HCT116 (cell line): Measurements from ENCODE around the gene IFT122.

Source experiments
- CEBPB ChIP-seq: IDR thresholded peaks from 2 replicates; pipeline ENCODE4 v1.6.1; 2012; ENCODE audit warnings: low read depth
- EZH2 ChIP-seq: fragments of 200-600 bp; sonication (generic); IDR thresholded peaks from 2 replicates; pipeline ENCODE4 v1.6.1; 2017; ENCODE audit warnings: antibody characterized with exemption, mixed run types
- EZH2phosphoT487 ChIP-seq: fragments of 200-600 bp; IDR thresholded peaks from 2 replicates; pipeline ENCODE4 v1.6.1; 2018; ENCODE audit warnings: antibody characterized with exemption, borderline replicate concordance
- JUND ChIP-seq: IDR thresholded peaks from 2 replicates; pipeline ENCODE4 v1.6.1; 2012
- POLR2A ChIP-seq: IDR thresholded peaks from 2 replicates; pipeline ENCODE4 v1.7.0; 2011; ENCODE audit warnings: borderline replicate concordance; ENCODE audit not compliant: insufficient read depth, insufficient read length; ENCODE audit errors: extremely low read depth
- POLR2AphosphoS5 ChIP-seq: IDR thresholded peaks from 2 replicates; pipeline ENCODE4 v1.6.1; 2011; ENCODE audit warnings: mild to moderate bottlenecking, low read depth, low read length, moderate library complexity
- RAD21 ChIP-seq: IDR thresholded peaks from 2 replicates; pipeline ENCODE4 v1.6.1; 2012; ENCODE audit warnings: low read depth, mild to moderate bottlenecking
- REST ChIP-seq: IDR thresholded peaks from 2 replicates; pipeline ENCODE4 v1.6.1; 2012; ENCODE audit warnings: low read depth
- SIN3A ChIP-seq: IDR thresholded peaks from 2 replicates; pipeline ENCODE4 v1.6.1; 2012; ENCODE audit warnings: low read depth
- TCF7L2 ChIP-seq: IDR thresholded peaks from 2 replicates; pipeline ENCODE4 v1.7.0; 2011; ENCODE audit warnings: borderline replicate concordance, inconsistent platforms; ENCODE audit not compliant: insufficient read depth, insufficient read length; ENCODE audit errors: extremely low read depth
- ZFX ChIP-seq: fragments of 450-650 bp; IDR thresholded peaks from 2 replicates; pipeline ENCODE4 v1.6.1; 2017
- TF ChIP-seq, protein P1 (sequence below), 3 experiments: fragments of 200-600 bp in 1 of 3; sonication (generic) in 1 of 3; IDR thresholded peaks in 2 of 3; conservative IDR thresholded peaks in 1 of 3; 2 replicates each; pipeline ENCODE4 v1.5.1; 2012 to 2017; ENCODE audit warnings: low read depth in 2 of 3, low read length in 2 of 3, antibody characterized with exemption in 1 of 3, borderline replicate concordance in 1 of 3, control low read depth in 1 of 3, mild to moderate bottlenecking in 1 of 3, mixed read lengths in 1 of 3, mixed run types in 1 of 3, moderate library complexity in 1 of 3; ENCODE audit not compliant: insufficient read depth in 1 of 3
- TF ChIP-seq, protein P2 (sequence below): IDR thresholded peaks from 2 replicates; pipeline ENCODE4 v1.6.1; 2011; ENCODE audit warnings: mild to moderate bottlenecking, low read length, moderate library complexity; ENCODE audit not compliant: insufficient replicate concordance; ENCODE audit errors: extremely low read depth

- TF ChIP-seq ZFX (no peak), REST (no peak), RAD21 (no peak), TCF7L2 (no peak), POLR2A (no peak), EZH2phosphoT487 (no peak), EZH2 (no peak), SIN3A (no peak), JUND (no peak), POLR2AphosphoS5 (no peak), CEBPB (no peak)
- TF ChIP-seq, protein P1, sequence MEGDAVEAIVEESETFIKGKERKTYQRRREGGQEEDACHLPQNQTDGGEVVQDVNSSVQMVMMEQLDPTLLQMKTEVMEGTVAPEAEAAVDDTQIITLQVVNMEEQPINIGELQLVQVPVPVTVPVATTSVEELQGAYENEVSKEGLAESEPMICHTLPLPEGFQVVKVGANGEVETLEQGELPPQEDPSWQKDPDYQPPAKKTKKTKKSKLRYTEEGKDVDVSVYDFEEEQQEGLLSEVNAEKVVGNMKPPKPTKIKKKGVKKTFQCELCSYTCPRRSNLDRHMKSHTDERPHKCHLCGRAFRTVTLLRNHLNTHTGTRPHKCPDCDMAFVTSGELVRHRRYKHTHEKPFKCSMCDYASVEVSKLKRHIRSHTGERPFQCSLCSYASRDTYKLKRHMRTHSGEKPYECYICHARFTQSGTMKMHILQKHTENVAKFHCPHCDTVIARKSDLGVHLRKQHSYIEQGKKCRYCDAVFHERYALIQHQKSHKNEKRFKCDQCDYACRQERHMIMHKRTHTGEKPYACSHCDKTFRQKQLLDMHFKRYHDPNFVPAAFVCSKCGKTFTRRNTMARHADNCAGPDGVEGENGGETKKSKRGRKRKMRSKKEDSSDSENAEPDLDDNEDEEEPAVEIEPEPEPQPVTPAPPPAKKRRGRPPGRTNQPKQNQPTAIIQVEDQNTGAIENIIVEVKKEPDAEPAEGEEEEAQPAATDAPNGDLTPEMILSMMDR (IDR thresholded peaks at IDR 0.05 in 2 of 3, conservative IDR thresholded peaks at IDR 0.05 in 1 of 3; ENCODE audit: borderline replicate concordance in 1 of 3, insufficient read depth in 1 of 3, low read depth in 2 of 3, low read length in 2 of 3): no peak
- TF ChIP-seq, protein P2, sequence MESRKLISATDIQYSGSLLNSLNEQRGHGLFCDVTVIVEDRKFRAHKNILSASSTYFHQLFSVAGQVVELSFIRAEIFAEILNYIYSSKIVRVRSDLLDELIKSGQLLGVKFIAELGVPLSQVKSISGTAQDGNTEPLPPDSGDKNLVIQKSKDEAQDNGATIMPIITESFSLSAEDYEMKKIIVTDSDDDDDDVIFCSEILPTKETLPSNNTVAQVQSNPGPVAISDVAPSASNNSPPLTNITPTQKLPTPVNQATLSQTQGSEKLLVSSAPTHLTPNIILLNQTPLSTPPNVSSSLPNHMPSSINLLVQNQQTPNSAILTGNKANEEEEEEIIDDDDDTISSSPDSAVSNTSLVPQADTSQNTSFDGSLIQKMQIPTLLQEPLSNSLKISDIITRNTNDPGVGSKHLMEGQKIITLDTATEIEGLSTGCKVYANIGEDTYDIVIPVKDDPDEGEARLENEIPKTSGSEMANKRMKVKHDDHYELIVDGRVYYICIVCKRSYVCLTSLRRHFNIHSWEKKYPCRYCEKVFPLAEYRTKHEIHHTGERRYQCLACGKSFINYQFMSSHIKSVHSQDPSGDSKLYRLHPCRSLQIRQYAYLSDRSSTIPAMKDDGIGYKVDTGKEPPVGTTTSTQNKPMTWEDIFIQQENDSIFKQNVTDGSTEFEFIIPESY: no peak
Measured at GRCh38 chr3:129453732-129454131, 13.7 kb downstream of the IFT122 start.
